ENCODE results near the gene RBM7.

RBM7 gene

GRCh38 chr11:114398303-114398920 is 2.1 kb upstream of the RBM7 start:
- Mint-ChIP-seq H3K27ac (peak overlapping the region; percentile 99 to 100 (median 100)), H3K4me3 (peak overlapping the region; percentile 99 to 100 (median 99)), H3K9me3 (no peaks in the 10 kb centered on the region), H3K27me3 (ENCODE audit: low read depth) (no peaks in the 10 kb centered on the region), H3K36me3 (ENCODE audit: low read depth) (peaks cover 12% of the 10 kb centered on the region), H3K4me1 (peaks cover 34% of the 10 kb centered on the region)
- TF ChIP-seq CTCF (IDR thresholded peaks at IDR 0.05; ENCODE audit: unreplicated experiment in 3 of 3): no peak

DNA sequence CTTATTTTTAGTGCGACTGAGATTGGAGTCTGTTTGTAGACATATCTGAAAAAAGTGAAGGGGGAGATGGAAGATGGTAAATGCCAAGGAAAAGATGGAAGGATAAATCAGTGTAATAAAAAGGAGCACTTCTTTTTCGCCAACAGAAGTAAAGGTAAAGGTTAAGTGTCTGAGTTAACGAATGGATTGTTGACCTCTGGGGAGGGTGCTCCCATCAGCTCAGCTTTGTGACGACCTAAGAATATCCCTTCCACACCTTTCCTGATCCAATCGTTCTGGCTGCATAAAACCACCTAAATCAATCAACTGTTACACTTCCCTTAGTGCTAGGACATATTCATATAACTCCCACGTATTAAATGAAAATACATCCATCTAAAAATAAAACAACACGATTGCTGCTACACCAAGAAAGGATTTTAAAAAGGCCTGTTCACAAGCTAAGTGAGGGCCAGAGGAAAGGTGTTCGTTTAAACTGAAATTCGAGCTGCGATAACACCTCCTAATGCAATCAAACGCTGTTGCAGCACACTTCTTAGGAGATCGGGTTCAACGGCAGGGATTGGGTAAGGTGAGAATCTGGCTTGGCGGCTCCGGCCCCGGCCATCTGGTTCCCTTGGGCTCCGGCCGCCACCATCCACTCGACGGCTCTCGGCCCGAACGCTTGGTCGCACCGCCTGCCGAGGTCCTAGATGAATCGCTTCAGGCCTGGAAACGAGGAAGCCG is 813 bp upstream of the RBM7 start:
- Mint-ChIP-seq H3K9me3 (no peaks in the 10 kb centered on the region), H3K27me3 (ENCODE audit: low read depth) (no peaks in the 10 kb centered on the region), H3K27ac (peak overlapping the region; percentile 99 to 100 (median 100)), H3K36me3 (ENCODE audit: low read depth) (peaks cover 21% of the 10 kb centered on the region), H3K4me3 (peak overlapping the region; percentile 99 to 100 (median 99)), H3K4me1 (peaks cover 34% of the 10 kb centered on the region)
- TF ChIP-seq CTCF (IDR thresholded peaks at IDR 0.05; ENCODE audit: unreplicated experiment in 3 of 3): no peak

- Mint-ChIP-seq H3K9me3 (no peaks in the 10 kb centered on the region), H3K4me3 (peak overlapping the region; percentile 99 to 100 (median 99)), H3K27ac (peak overlapping the region; percentile 99 to 100 (median 100)), H3K27me3 (ENCODE audit: low read depth) (no peaks in the 10 kb centered on the region), H3K4me1 (peaks cover 34% of the 10 kb centered on the region), H3K36me3 (ENCODE audit: low read depth) (peaks cover 33% of the 10 kb centered on the region)
- TF ChIP-seq CTCF (IDR thresholded peaks at IDR 0.05; ENCODE audit: unreplicated experiment in 3 of 3): no peak
These were observed 403 bp downstream of the RBM7 start for GRCh38 chr11:114400915-114401223.

DNA sequence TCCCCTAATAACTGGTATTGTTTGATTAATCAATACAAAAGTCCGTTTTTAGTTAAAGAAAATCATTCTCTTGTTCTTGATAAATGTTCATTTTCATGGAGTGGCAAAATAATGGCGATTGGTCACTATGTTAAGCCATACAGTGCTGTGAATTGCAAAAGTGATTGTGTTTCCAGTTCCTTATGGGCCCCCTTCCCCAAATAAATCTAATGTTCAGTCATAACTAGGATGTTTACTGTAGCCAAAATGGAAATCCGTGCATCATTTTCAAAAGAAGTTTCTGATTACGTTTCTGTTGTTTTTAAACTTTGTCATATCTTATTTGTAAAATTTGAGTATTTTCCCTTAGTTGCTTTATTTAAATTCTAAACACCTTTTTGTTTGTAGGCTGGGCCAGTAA is 845 bp downstream of the RBM7 start:
- H3K27ac Mint-ChIP-seq: peak overlapping the region; percentile 99 to 100 (median 100)
- H3K4me3 Mint-ChIP-seq: peak overlapping the region; percentile 99 to 100 (median 99)
- H3K4me1 Mint-ChIP-seq: peaks cover 34% of the 10 kb centered on the region
- no peaks in the 10 kb centered on the region for H3K27me3 Mint-ChIP-seq (ENCODE audit: low read depth)
- no peak for TF ChIP-seq CTCF (IDR thresholded peaks at IDR 0.05; ENCODE audit: unreplicated experiment in 3 of 3)
- H3K9me3 Mint-ChIP-seq: no peaks in the 10 kb centered on the region
- peaks cover 37% of the 10 kb centered on the region for H3K36me3 Mint-ChIP-seq (ENCODE audit: low read depth)

- Mint-ChIP-seq H3K4me1 (no peaks in the 10 kb centered on the region), H3K27me3 (ENCODE audit: low read depth) (peaks cover under 1% of the 10 kb centered on the region), H3K27ac (no peak overlapping the region), H3K9me3 (no peaks in the 10 kb centered on the region), H3K36me3 (ENCODE audit: low read depth) (peaks cover 49% of the 10 kb centered on the region), H3K4me3 (no peak overlapping the region)
- no peak for TF ChIP-seq CTCF (IDR thresholded peaks at IDR 0.05; ENCODE audit: unreplicated experiment in 3 of 3)
These were observed 12.5 kb downstream of the RBM7 start for GRCh38 chr11:114412946-114413345.

GRCh38 chr11:114413958-114414357 is 13.5 kb downstream of the RBM7 start:
- no peak overlapping the region for H3K27ac Mint-ChIP-seq
- H3K27me3 Mint-ChIP-seq (ENCODE audit: low read depth): peaks cover 3% of the 10 kb centered on the region
- H3K4me3 Mint-ChIP-seq: no peak overlapping the region
- H3K9me3 Mint-ChIP-seq: no peaks in the 10 kb centered on the region
- no peaks in the 10 kb centered on the region for H3K4me1 Mint-ChIP-seq
- peaks cover 43% of the 10 kb centered on the region for H3K36me3 Mint-ChIP-seq (ENCODE audit: low read depth)
- TF ChIP-seq CTCF (IDR thresholded peaks at IDR 0.05; ENCODE audit: unreplicated experiment in 3 of 3): no peak
